ENCODE results near the gene SPECC1.
"Not testable (repeated sequence)": the region's sequence is repeated elsewhere in the genome, so short reads cannot be mapped to it uniquely, and the experiment has no call there.

Gene SPECC1

DNA sequence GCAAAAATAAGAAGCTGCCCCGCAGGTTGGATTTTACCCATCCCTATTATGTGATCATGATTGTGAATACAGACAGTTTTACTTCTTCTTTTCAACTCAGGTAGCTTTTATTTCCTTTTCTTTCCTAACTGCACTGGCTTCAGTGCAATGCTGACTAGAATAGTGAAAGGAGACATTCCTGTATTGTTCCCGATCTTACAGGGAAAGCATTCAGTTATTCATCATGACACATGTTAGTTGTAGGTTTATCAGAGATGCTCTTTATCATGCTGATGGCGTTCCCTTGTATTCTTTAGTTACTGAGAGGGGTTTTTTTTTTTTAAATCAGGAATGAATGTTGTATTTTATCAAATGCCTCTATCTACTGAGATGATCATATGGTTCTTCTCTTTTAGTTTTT, 343.4 kb downstream of the SPECC1 start:
- DNase-seq = not testable (repeated sequence)

GRCh38 chr17:20363846-20364245, 354.7 kb downstream of the SPECC1 start:
- DNase-seq = not testable (repeated sequence)
